Omental fat pad (tissue), 4 donors: ENCODE results near the gene SMIM1. TPM values are rescaled to one million over a fixed set of nuclear protein-coding genes. Genes with fewer than 3 reads are reported as not detected.

Source experiments
- ATAC-seq: fragments of 150-250 bp; one replicate; pipeline ENCODE4 v1.9.1; 2016; ENCODE audit warnings: mild to moderate bottlenecking, moderate library complexity; ENCODE audit not compliant: low FRiP score
- DNase-seq: peaks from one replicate; pipeline ENCODE4 v3.0.0-alpha.2; 2019; ENCODE audit warnings: low spot score
- CTCF ChIP-seq, 3 donors: fragments of 450-650 bp; IDR thresholded peaks; one replicate each; pipeline ENCODE4 v1.5.1; 2016 to 2017; ENCODE audit warnings: antibody characterized with exemption in 3 of 3, mild to moderate bottlenecking in 3 of 3, moderate library complexity in 2 of 3
- total RNA-seq, 4 donors: library from RNA; depleted of rRNA; stranded (reverse); fragments of >200 nt; gene quantifications; one replicate each; pipeline ENCODE4 v1.1.0, GENCODE V29; 2016

The SMIM1 gene
- total RNA-seq, 4 donors from 2014 or later, result 4.3 to 4.6 TPM; not detected in 2

- ATAC-seq (no peak), DNase-seq (no peak)
- TF ChIP-seq CTCF (IDR thresholded peaks at IDR 0.05), result no peak
Measured at GRCh38 chr1:3817138-3817740, 44.7 kb downstream of the SMIM1 start.

- no peak for TF ChIP-seq CTCF (IDR thresholded peaks at IDR 0.05)
- DNase-seq (no peak), ATAC-seq (no peak)
Measured at GRCh38 chr1:3817821-3818597, 45.5 kb downstream of the SMIM1 start.

GRCh38 chr1:3819771-3820200 is 47.2 kb downstream of the SMIM1 start:
- TF ChIP-seq CTCF (IDR thresholded peaks at IDR 0.05), result no peak
- no peak for ATAC-seq
- DNase-seq, result no peak

GRCh38 chr1:3820316-3820715 is 47.8 kb downstream of the SMIM1 start:
- no peak for DNase-seq
- no peak for TF ChIP-seq CTCF (IDR thresholded peaks at IDR 0.05)

GRCh38 chr1:3821004-3821403 is 48.5 kb downstream of the SMIM1 start:
- no peak for DNase-seq
- ATAC-seq, result no peak
- no peak for TF ChIP-seq CTCF (IDR thresholded peaks at IDR 0.05)

More at GRCh38 chr1:3820316-3820715, 47.8 kb downstream of the SMIM1 start:
- no peak for ATAC-seq

- DNase-seq (no peak), ATAC-seq (no peak)
- TF ChIP-seq CTCF (IDR thresholded peaks at IDR 0.05), result no peak
Measured at GRCh38 chr1:3821447-3821846, 48.9 kb downstream of the SMIM1 start.

GRCh38 chr1:3821908-3822307 is 49.4 kb downstream of the SMIM1 start:
- DNase-seq (no peak), ATAC-seq (no peak)
- no peak for TF ChIP-seq CTCF (IDR thresholded peaks at IDR 0.05)
